NCI-H748 treated with DMSO at 0.1 percent for 48 hours (cell line): ENCODE data around the gene SUSD6.

ENCODE experiments used
- DNase-seq: peaks from one replicate; lab custom pipeline; 2025; lab: John Stamatoyannopoulos, UW

Gene SUSD6

GRCh38 chr14:69650948-69651369 lies 39.6 kb downstream of the SUSD6 start:
- no peak for DNase-seq

- DNase-seq = no peak
Measured at GRCh38 chr14:69651664-69652063, 40.3 kb downstream of the SUSD6 start.

GRCh38 chr14:69652942-69653684 lies 41.7 kb downstream of the SUSD6 start:
- DNase-seq = no peak

GRCh38 chr14:69654116-69654515 lies 42.7 kb downstream of the SUSD6 start:
- DNase-seq = no peak

GRCh38 chr14:69657950-69658355 lies 46.6 kb downstream of the SUSD6 start:
- DNase-seq = no peak

- DNase-seq = no peak
Measured at GRCh38 chr14:69658664-69659261, 47.4 kb downstream of the SUSD6 start.

GRCh38 chr14:69660344-69661193 lies 49.2 kb downstream of the SUSD6 start:
- DNase-seq = no peak

GRCh38 chr14:69661194-69661537 lies 49.8 kb downstream of the SUSD6 start:
- DNase-seq = no peak

- no peak for DNase-seq
Measured at GRCh38 chr14:69662636-69663299, 51.4 kb downstream of the SUSD6 start.

- no peak for DNase-seq
Measured at GRCh38 chr14:69663300-69663643, 51.9 kb downstream of the SUSD6 start.

DNA sequence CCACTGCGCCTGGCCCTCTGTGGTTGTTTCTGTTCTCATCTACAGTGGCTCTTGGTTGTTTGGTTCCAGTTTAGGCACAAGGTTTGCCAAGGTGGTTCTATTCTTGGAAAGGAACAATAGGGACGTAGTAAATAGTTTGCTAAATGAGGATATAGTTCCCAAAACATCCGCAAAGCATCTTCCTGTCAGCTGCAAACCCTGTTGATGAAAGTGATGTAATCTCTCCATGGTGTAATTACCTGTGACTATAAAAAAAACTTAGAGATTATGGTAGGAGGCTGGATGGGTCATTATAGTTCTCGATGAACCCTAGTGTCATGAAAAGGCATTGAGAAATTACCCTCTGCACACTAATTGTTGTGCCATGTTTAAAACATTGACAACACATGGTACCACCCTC lies 52.9 kb downstream of the SUSD6 start:
- DNase-seq = no peak

- no peak for DNase-seq
Measured at GRCh38 chr14:69664865-69665526, 53.6 kb downstream of the SUSD6 start.

DNA sequence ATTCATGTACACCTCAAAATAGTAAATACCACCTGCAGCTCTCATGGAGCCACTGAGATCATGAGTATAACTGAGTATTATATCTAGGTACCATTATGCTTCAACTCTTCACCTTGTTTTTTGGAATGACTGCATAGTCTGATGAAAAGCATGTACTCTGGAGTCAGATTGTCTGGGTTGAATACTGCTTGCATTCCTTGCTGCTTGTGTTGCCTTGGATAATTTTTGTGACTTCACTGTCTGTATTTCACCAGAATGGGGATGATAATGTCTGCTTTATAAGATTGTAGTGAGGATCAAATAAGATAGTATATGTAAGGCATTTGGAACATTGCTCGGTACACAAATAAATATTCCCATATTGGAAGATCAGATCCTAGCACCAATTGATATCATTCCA lies 54.2 kb downstream of the SUSD6 start:
- no peak for DNase-seq

- no peak for DNase-seq
Measured at GRCh38 chr14:69666112-69666511, 54.7 kb downstream of the SUSD6 start.

DNA sequence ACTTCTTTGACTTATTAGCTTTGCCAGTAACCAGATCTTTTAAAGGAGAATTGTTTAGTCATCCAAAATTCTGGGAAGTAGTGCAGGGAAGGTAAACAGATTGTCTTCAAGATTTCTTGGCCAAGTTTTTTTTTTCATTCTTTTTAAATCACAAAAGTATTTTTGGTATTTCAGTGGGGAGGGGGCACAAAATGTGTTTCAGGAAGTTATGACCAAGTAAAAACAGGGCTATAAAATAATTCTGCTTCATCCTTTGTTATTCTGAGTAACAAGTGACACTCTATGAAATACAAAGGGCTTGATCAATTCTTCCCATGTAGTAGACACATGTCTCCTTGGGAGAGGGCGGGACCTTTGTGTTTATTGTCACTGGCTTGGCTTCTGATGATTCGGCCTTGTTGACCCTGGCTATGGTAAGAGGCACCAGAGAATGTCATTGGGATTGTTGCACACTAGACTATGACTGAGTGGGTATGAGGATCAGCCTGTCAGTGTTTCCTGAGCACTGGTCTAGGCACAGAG lies 55.4 kb downstream of the SUSD6 start:
- DNase-seq = no peak

DNA sequence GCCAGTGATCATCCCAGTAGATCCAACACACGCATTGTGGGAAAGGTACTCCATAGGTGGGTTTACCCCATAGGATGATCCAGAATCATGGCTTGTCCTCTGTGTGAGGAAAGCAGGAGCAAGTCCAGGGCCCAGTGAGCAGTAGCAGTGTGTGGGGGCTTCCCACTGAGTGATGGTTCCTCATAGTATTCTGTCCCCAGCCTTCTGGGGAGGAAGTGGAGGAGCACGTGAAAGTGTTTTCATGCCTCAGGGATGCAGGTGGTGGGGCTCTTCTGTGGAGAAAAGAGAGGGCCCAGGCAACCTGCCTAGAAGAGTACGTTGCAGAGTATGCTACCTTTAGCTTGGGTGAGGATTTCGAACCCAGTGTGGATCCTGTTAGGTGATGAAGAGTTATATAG lies 56.5 kb downstream of the SUSD6 start:
- no peak for DNase-seq

- DNase-seq = no peak
Measured at GRCh38 chr14:69669375-69669774, 58.0 kb downstream of the SUSD6 start.

GRCh38 chr14:69670093-69670492 lies 58.7 kb downstream of the SUSD6 start:
- DNase-seq = no peak

GRCh38 chr14:69671365-69672030 lies 60.1 kb downstream of the SUSD6 start:
- no peak for DNase-seq

GRCh38 chr14:69672356-69672755 lies 61.0 kb downstream of the SUSD6 start:
- no peak for DNase-seq

DNA sequence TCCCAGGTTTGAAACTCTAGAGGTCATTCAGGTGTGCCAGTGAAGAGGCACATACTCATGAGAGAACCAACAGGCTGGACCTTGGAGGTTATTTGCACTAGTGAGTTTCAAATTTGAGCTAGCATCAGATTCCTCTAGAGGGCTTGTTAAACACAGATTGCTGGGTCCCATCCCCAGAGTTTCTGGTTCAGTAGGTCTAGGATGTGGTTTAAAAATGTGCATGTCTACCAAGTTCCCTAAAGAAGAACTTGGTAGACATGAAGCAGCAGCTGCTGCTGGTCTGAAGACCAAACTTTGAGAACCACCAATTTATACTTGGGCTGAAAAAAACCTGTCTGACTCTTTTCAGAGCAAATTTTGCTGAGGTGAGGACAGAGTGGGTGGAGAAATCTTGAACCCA lies 61.7 kb downstream of the SUSD6 start:
- no peak for DNase-seq
